GM23338 (cell line): ENCODE results near the gene NTRK3. TPM values are rescaled to one million over a fixed set of nuclear protein-coding genes. Genes with fewer than 3 reads are reported as not detected.

Source experiments
- ATAC-seq: fragments of 200-7000 bp; cut with Tn5 transposase; 3 replicates; pipeline ENCODE4 v1.9.1; 2020
- DNase-seq: peaks from one replicate; pipeline ENCODE4 v3.0.0-alpha.2; 2015; ENCODE audit warnings: low spot score
- H2AFZ ChIP-seq: fragments of 200-600 bp; sonication (generic); 2 replicates; pipeline ENCODE4 v1.8.0; 2016; ENCODE audit warnings: antibody characterized with exemption, mild to moderate bottlenecking, moderate library complexity
- H3F3A ChIP-seq: fragments of 200-600 bp; sonication (generic); replicated peaks from 2 replicates; pipeline ENCODE4 v1.8.0; 2017; ENCODE audit warnings: antibody characterized with exemption, mixed run types, low read depth
- H3K27ac ChIP-seq: fragments of 200-600 bp; sonication (generic); 2 replicates; pipeline ENCODE4 v1.6.1; 2016; ENCODE audit warnings: low read depth
- H3K27me3 ChIP-seq: fragments of 200-600 bp; sonication (generic); 2 replicates; pipeline ENCODE4 v1.8.0; 2016; ENCODE audit warnings: mild to moderate bottlenecking, mixed run types, moderate library complexity; ENCODE audit not compliant: insufficient read depth
- H3K36me3 ChIP-seq: fragments of 200-600 bp; sonication (generic); 2 replicates; pipeline ENCODE4 v1.8.0; 2016; ENCODE audit warnings: mild to moderate bottlenecking; ENCODE audit not compliant: insufficient read depth
- H3K4me1 ChIP-seq: fragments of 200-600 bp; sonication (generic); 2 replicates; pipeline ENCODE4 v1.8.0; 2016; ENCODE audit warnings: mild to moderate bottlenecking, moderate library complexity; ENCODE audit not compliant: insufficient read depth
- H3K4me2 ChIP-seq: fragments of 200-600 bp; sonication (generic); 2 replicates; pipeline ENCODE4 v1.7.1; 2017; ENCODE audit warnings: mixed run types
- H3K4me3 ChIP-seq: fragments of 200-600 bp; sonication (generic); 2 replicates; pipeline ENCODE4 v1.6.1; 2016; ENCODE audit warnings: mixed run types
- H3K79me2 ChIP-seq: fragments of 200-600 bp; sonication (generic); replicated peaks from 2 replicates; pipeline ENCODE4 v1.8.0; 2017; ENCODE audit warnings: mild to moderate bottlenecking; ENCODE audit not compliant: insufficient read depth
- H3K9me2 ChIP-seq: fragments of 200-600 bp; sonication (generic); 2 replicates; pipeline ENCODE4 v1.8.0; 2017; ENCODE audit not compliant: insufficient read depth
- H4K20me1 ChIP-seq: fragments of 200-600 bp; sonication (generic); replicated peaks from 2 replicates; pipeline ENCODE4 v1.8.0; 2017; ENCODE audit warnings: mild to moderate bottlenecking; ENCODE audit not compliant: insufficient read depth
- H3K27ac Mint-ChIP-seq: 2 replicates; pipeline ENCODE4 v1.8.0; 2020; ENCODE audit warnings: inconsistent platforms, mild to moderate bottlenecking, moderate library complexity, mixed read lengths
- H3K27me3 Mint-ChIP-seq: 3 replicates; pipeline ENCODE4 v1.8.0; 2022; ENCODE audit warnings: low read depth, mild to moderate bottlenecking, moderate library complexity, mixed read lengths, inconsistent platforms; ENCODE audit not compliant: insufficient read depth, poor library complexity
- H3K36me3 Mint-ChIP-seq: 3 replicates; pipeline ENCODE4 v1.8.0; 2021; ENCODE audit warnings: low read depth, mild to moderate bottlenecking, inconsistent platforms, moderate library complexity, mixed read lengths
- H3K4me1 Mint-ChIP-seq: 3 replicates; pipeline ENCODE4 v1.8.0; 2020; ENCODE audit warnings: mild to moderate bottlenecking, inconsistent platforms, mixed read lengths
- H3K4me3 Mint-ChIP-seq: 3 replicates; pipeline ENCODE4 v1.8.0; 2021; ENCODE audit warnings: moderate library complexity, mild to moderate bottlenecking, inconsistent platforms, mixed read lengths
- H3K9me3 Mint-ChIP-seq: 3 replicates; pipeline ENCODE4 v1.8.0; 2020; ENCODE audit warnings: moderate library complexity, mild to moderate bottlenecking, inconsistent platforms, mixed read lengths
- CREB1 ChIP-seq: fragments of 250-450 bp; sonication (Bioruptor Pico); IDR thresholded peaks from 2 replicates; pipeline ENCODE4 v1.5.0; 2020; ENCODE audit warnings: low read depth, mild to moderate bottlenecking, moderate library complexity
- EZH2 ChIP-seq: fragments of 200-600 bp; sonication (generic); IDR thresholded peaks from one replicate; pipeline ENCODE4 v1.8.0; 2017; ENCODE audit warnings: antibody characterized with exemption, mild to moderate bottlenecking, low read depth; ENCODE audit not compliant: unreplicated experiment
- EZH2phosphoT487 ChIP-seq: fragments of 200-600 bp; sonication (generic); IDR thresholded peaks from one replicate; pipeline ENCODE4 v1.8.1; 2018; ENCODE audit warnings: antibody characterized with exemption; ENCODE audit not compliant: unreplicated experiment
- NANOG ChIP-seq: IDR thresholded peaks from 2 replicates; pipeline ENCODE4 v1.6.1; 2016; ENCODE audit warnings: antibody characterized with exemption, borderline replicate concordance
- REST ChIP-seq: IDR thresholded peaks from one replicate; pipeline ENCODE4 v1.6.1; 2018; ENCODE audit warnings: antibody characterized with exemption; ENCODE audit not compliant: unreplicated experiment
- STAT1 ChIP-seq: IDR thresholded peaks from one replicate; pipeline ENCODE4 v1.6.1; 2016; ENCODE audit warnings: antibody characterized with exemption; ENCODE audit not compliant: unreplicated experiment
- ZNF114 ChIP-seq: fragments of 250-450 bp; sonication (Bioruptor Pico); IDR thresholded peaks from 2 replicates; pipeline ENCODE4 v1.5.0; 2020; ENCODE audit warnings: mild to moderate bottlenecking, moderate library complexity
- polyA plus RNA-seq: library from polyadenylated mRNA; unstranded; fragments of >200 nt; fragmentation: Nextera tagmentation; extraction: Ambion mirVana; gene quantifications from 2 replicates; pipeline ENCODE4 v1.2.1, GENCODE V29; 2016
- total RNA-seq: library from RNA; depleted of rRNA; stranded (reverse); fragments of >200 nt; shearing (Covaris generic); gene quantifications from 2 replicates; pipeline ENCODE4 v1.2.3, GENCODE V29; 2014
- TF ChIP-seq, protein P1 (sequence below): IDR thresholded peaks from 2 replicates; pipeline ENCODE4 v1.6.1; 2016; ENCODE audit warnings: antibody characterized with exemption

The NTRK3 gene
- total and polyA plus RNA-seq, 2 experiments from 2014 or later: 3.1 to 5.3 TPM

- Histone ChIP-seq H4K20me1 (no peaks in the 10 kb centered on the region), H3K27ac (no peak overlapping the region), H3K9me2 (peaks cover 6% of the 10 kb centered on the region; the same call in 1 of the 2 replicates), H3K36me3 (no peaks in the 10 kb centered on the region), H3K27me3 (no peaks in the 10 kb centered on the region), H3K4me1 (no peaks in the 10 kb centered on the region), H3K4me2 (no peak overlapping the region), H3F3A (no peaks in the 10 kb centered on the region), H2AFZ (no peak overlapping the region), H3K4me3 (no peak overlapping the region), H3K79me2 (no peaks in the 10 kb centered on the region)
- Mint-ChIP-seq H3K4me1 (peaks cover 8% of the 10 kb centered on the region; the same call in 2 of the 3 replicates), H3K9me3 (no peaks in the 10 kb centered on the region), H3K36me3 (no peaks in the 10 kb centered on the region), H3K4me3 (no peak overlapping the region), H3K27me3 (peaks cover 3% of the 10 kb centered on the region), H3K27ac (no peak overlapping the region)
- DNase-seq (no peak), ATAC-seq (no peak)
- TF ChIP-seq NANOG: no peak
- TF ChIP-seq EZH2: no peak
- TF ChIP-seq, protein P1, sequence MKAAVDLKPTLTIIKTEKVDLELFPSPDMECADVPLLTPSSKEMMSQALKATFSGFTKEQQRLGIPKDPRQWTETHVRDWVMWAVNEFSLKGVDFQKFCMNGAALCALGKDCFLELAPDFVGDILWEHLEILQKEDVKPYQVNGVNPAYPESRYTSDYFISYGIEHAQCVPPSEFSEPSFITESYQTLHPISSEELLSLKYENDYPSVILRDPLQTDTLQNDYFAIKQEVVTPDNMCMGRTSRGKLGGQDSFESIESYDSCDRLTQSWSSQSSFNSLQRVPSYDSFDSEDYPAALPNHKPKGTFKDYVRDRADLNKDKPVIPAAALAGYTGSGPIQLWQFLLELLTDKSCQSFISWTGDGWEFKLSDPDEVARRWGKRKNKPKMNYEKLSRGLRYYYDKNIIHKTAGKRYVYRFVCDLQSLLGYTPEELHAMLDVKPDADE: no peak
Observed at GRCh38 chr15:87962428-87962827, 294.1 kb downstream of the NTRK3 start.

GRCh38 chr15:87961851-87962420 lies 294.6 kb downstream of the NTRK3 start:
- TF ChIP-seq EZH2phosphoT487 (no peak), ZNF114 (no peak), REST (no peak), STAT1 (no peak), CREB1 (CRISPR knock-in tag) (no peak), NANOG (no peak)
- TF ChIP-seq, protein P1: no peak
- ATAC-seq (no peak), DNase-seq (no peak)
- H3K36me3 Mint-ChIP-seq: no peaks in the 10 kb centered on the region
- no peaks in the 10 kb centered on the region for H3F3A ChIP-seq
- H3K27ac Mint-ChIP-seq: no peak overlapping the region
- no peaks in the 10 kb centered on the region for H3K4me1 ChIP-seq
- peaks cover 8% of the 10 kb centered on the region; the same call in 2 of the 3 replicates for H3K4me1 Mint-ChIP-seq
- H3K27me3 ChIP-seq: no peaks in the 10 kb centered on the region
- peaks cover 6% of the 10 kb centered on the region; the same call in 1 of the 2 replicates for H3K9me2 ChIP-seq
- H3K4me2 ChIP-seq: no peak overlapping the region
- H3K9me3 Mint-ChIP-seq: no peaks in the 10 kb centered on the region
- H3K79me2 ChIP-seq: no peaks in the 10 kb centered on the region
- no peak overlapping the region for H3K27ac ChIP-seq
- H2AFZ ChIP-seq: no peak overlapping the region
- peaks cover 3% of the 10 kb centered on the region for H3K27me3 Mint-ChIP-seq
- H4K20me1 ChIP-seq: no peaks in the 10 kb centered on the region
- no peak overlapping the region for H3K4me3 Mint-ChIP-seq
- H3K4me3 ChIP-seq: no peak overlapping the region
- no peaks in the 10 kb centered on the region for H3K36me3 ChIP-seq
